GM11168 (cell line): ENCODE data around the gene GLO1.

Source experiments
- in situ Hi-C: fragments of 300-500 bp; cut with MboI; formaldehyde crosslinking; loops from one replicate; pipeline ENCODE4 v1.12.0; 2022; ENCODE audit warnings: low sequenced_read_pairs; ENCODE audit not compliant: unreplicated experiment

GLO1 gene

GRCh38 chr6:38702558-38703397 is at the start of gene GLO1:
Gene GLO1 (minus strand): TSS chr6:38703145. CDS start chr6:38703054, 91 bp downstream.
- in situ Hi-C loops: no loop called here

- in situ Hi-C loops: no loop called here
Measured at GRCh38 chr6:38750968-38751615, 48.1 kb upstream of the GLO1 start.

GRCh38 chr6:38749473-38749872 is 46.5 kb upstream of the GLO1 start:
- in situ Hi-C loops: no loop called here

- in situ Hi-C loops: no loop called here
Measured at GRCh38 chr6:38739532-38739931, 36.6 kb upstream of the GLO1 start.

- in situ Hi-C loops: no loop called here
Measured at GRCh38 chr6:38738261-38738660, 35.3 kb upstream of the GLO1 start.

GRCh38 chr6:38736951-38737350 is 34.0 kb upstream of the GLO1 start:
- in situ Hi-C loops: no loop called here

GRCh38 chr6:38730140-38730862 is 27.4 kb upstream of the GLO1 start:
- in situ Hi-C loops: no loop called here

- in situ Hi-C loops: no loop called here
Measured at GRCh38 chr6:38728203-38728602, 25.3 kb upstream of the GLO1 start.

GRCh38 chr6:38725414-38726183 is 22.7 kb upstream of the GLO1 start:
- in situ Hi-C loops: no loop called here

GRCh38 chr6:38724343-38724742 is 21.4 kb upstream of the GLO1 start:
- in situ Hi-C loops: no loop called here

- in situ Hi-C loops: no loop called here
Measured at GRCh38 chr6:38723783-38724182, 20.8 kb upstream of the GLO1 start.

GRCh38 chr6:38722727-38723334 is 19.9 kb upstream of the GLO1 start:
- in situ Hi-C loops: no loop called here

- in situ Hi-C loops: no loop called here
Measured at GRCh38 chr6:38722038-38722437, 19.1 kb upstream of the GLO1 start.

GRCh38 chr6:38720295-38720694 is 17.4 kb upstream of the GLO1 start:
- in situ Hi-C loops: no loop called here

GRCh38 chr6:38719358-38719757 is 16.4 kb upstream of the GLO1 start:
- in situ Hi-C loops: no loop called here

GRCh38 chr6:38716825-38717224 is 13.9 kb upstream of the GLO1 start:
- in situ Hi-C loops: no loop called here

GRCh38 chr6:38715016-38715689 is 12.2 kb upstream of the GLO1 start, which contains the start of gene DNAH8:
Gene DNAH8 (plus strand): TSS chr6:38715311. CDS start chr6:38722810, 7,499 bp downstream.
- in situ Hi-C loops: no loop called here

- in situ Hi-C loops: no loop called here
Measured at GRCh38 chr6:38714239-38715015, 11.5 kb upstream of the GLO1 start.

GRCh38 chr6:38713812-38714211 is 10.9 kb upstream of the GLO1 start:
- in situ Hi-C loops: no loop called here
